Cardiac muscle cell (in vitro differentiated cells and primary cell): ENCODE results near the gene CD52. TPM values are rescaled to one million over a fixed set of nuclear protein-coding genes. Genes with fewer than 3 reads are reported as not detected.
"Not testable (repeated sequence)": the region's sequence is repeated elsewhere in the genome, so short reads cannot be mapped to it uniquely, and the experiment has no call there.

Experiments
- DNase-seq, 2 donors: peaks; one replicate each; pipeline versions ENCODE4 v3.0.0 to v3.0.0-alpha.2; 2010 to 2017; ENCODE audit warnings: low read depth in 1 of 2, low spot score in 1 of 2
- H3K27ac ChIP-seq: fragments of 200-600 bp; sonication (generic); 2 replicates; pipeline ENCODE4 v1.5.1; 2016
- H3K27me3 ChIP-seq: fragments of 200-600 bp; sonication (generic); 2 replicates; pipeline ENCODE4 v1.6.0; 2016; ENCODE audit warnings: control low read depth
- H3K36me3 ChIP-seq: fragments of 200-600 bp; sonication (generic); 2 replicates; pipeline ENCODE4 v1.5.1; 2016; ENCODE audit warnings: control low read depth
- H3K4me1 ChIP-seq: fragments of 200-600 bp; sonication (generic); 2 replicates; pipeline ENCODE4 v1.8.1; 2017; ENCODE audit warnings: low read depth, mild to moderate bottlenecking, mixed run types
- H3K4me3 ChIP-seq: fragments of 200-600 bp; sonication (generic); 2 replicates; pipeline ENCODE4 v1.5.1; 2016; ENCODE audit warnings: mild to moderate bottlenecking
- H3K9me3 ChIP-seq: fragments of 200-600 bp; sonication (generic); 2 replicates; pipeline ENCODE4 v1.5.1; 2017; ENCODE audit warnings: low read depth, mild to moderate bottlenecking, control low read depth
- CTCF ChIP-seq: IDR thresholded peaks from 2 replicates; pipeline ENCODE4 v1.5.1; 2012; ENCODE audit warnings: low read depth, mild to moderate bottlenecking, low read length
- polyA plus RNA-seq: library from polyadenylated mRNA; unstranded; fragments of >200 nt; fragmentation: Nextera tagmentation; extraction: Ambion mirVana; gene quantifications from 2 replicates; pipeline ENCODE4 v1.2.1, GENCODE V29; 2016
- total RNA-seq: library from RNA; depleted of rRNA; stranded (reverse); fragments of >200 nt; gene quantifications from 2 replicates; pipeline ENCODE4 v1.2.3, GENCODE V29; 2016

Gene CD52
- total and polyA plus RNA-seq, 2 experiments from 2014 or later, result 3.3 TPM; not detected in 1

- no peak for TF ChIP-seq CTCF
- H3K4me3 ChIP-seq, result no peak overlapping the region
- H3K36me3 ChIP-seq, result no peaks in the 10 kb centered on the region
- H3K4me1 ChIP-seq, result no peaks in the 10 kb centered on the region
- no peaks in the 10 kb centered on the region for H3K9me3 ChIP-seq
- no peaks in the 10 kb centered on the region for H3K27me3 ChIP-seq
- H3K27ac ChIP-seq, result no peak overlapping the region
- no peak for DNase-seq
These were observed 10.8 kb downstream of the CD52 start for GRCh38 chr1:26328597-26328996.

- H3K4me3 ChIP-seq, H3K27ac ChIP-seq, H3K4me1 ChIP-seq, H3K27me3 ChIP-seq, H3K36me3 ChIP-seq, DNase-seq, H3K9me3 ChIP-seq: not testable (repeated sequence)
These were observed 11.6 kb downstream of the CD52 start for GRCh38 chr1:26329380-26329779.

GRCh38 chr1:26330276-26330675 is 12.5 kb downstream of the CD52 start:
- Histone ChIP-seq H3K4me1 (no peaks in the 10 kb centered on the region), H3K9me3 (no peaks in the 10 kb centered on the region), H3K36me3 (no peaks in the 10 kb centered on the region), H3K27ac (no peak overlapping the region), H3K4me3 (no peak overlapping the region), H3K27me3 (no peaks in the 10 kb centered on the region)
- TF ChIP-seq CTCF, result no peak
- DNase-seq, result no peak

- H3K4me1 ChIP-seq, DNase-seq, H3K27me3 ChIP-seq, H3K9me3 ChIP-seq, H3K4me3 ChIP-seq, H3K27ac ChIP-seq, H3K36me3 ChIP-seq: not testable (repeated sequence)
These were observed 15.6 kb downstream of the CD52 start for GRCh38 chr1:26333312-26333711.

GRCh38 chr1:26335774-26336476 is 18.2 kb downstream of the CD52 start:
- H3K9me3 ChIP-seq, result no peaks in the 10 kb centered on the region

GRCh38 chr1:26336477-26337205 is 18.9 kb downstream of the CD52 start:
- TF ChIP-seq CTCF, result no peak
- no peaks in the 10 kb centered on the region for H3K9me3 ChIP-seq
- no peaks in the 10 kb centered on the region for H3K27me3 ChIP-seq
- H3K4me3 ChIP-seq, result peak overlapping the region; percentile 31
- no peak overlapping the region for H3K27ac ChIP-seq
- H3K4me1 ChIP-seq, result no peaks in the 10 kb centered on the region
- peak; percentile 42 to 76 for DNase-seq
- H3K36me3 ChIP-seq, result no peaks in the 10 kb centered on the region

More at GRCh38 chr1:26335774-26336476, 18.2 kb downstream of the CD52 start:
- Histone ChIP-seq H3K27me3 (no peaks in the 10 kb centered on the region), H3K4me1 (no peaks in the 10 kb centered on the region), H3K4me3 (peak overlapping the region; percentile 31), H3K27ac (no peak overlapping the region), H3K36me3 (no peaks in the 10 kb centered on the region)
- TF ChIP-seq CTCF, result no peak
- DNase-seq, result no peak
